Stimulated activated naive B cell treated with anti-CD40 and anti-IgM and Interleukin-4, amounts not matched to agents 10 μg/mL and 1 μg/mL and 100 μg/mL, for 72 hours (primary cell): ENCODE data around the gene RASSF1.
A peak's percentile ranks its signal among the peaks of the same experiment; 100 is the strongest.

Experiments used
- ATAC-seq, 2 donors: fragments of 150-1000 bp; cut with Tn5 transposase; replicated peaks; 2 replicates each; pipeline ENCODE4 v1.10.0; 2021; ENCODE audit warnings: moderate library complexity in 1 of 2
- DNase-seq: peaks from one replicate; pipeline ENCODE4 v3.0.0; 2021
- H3K27ac Mint-ChIP-seq: one replicate; pipeline ENCODE4 v1.8.0; 2022; ENCODE audit warnings: mild to moderate bottlenecking, mixed read lengths
- H3K27me3 Mint-ChIP-seq, 2 donors: one replicate each; pipeline ENCODE4 v1.8.0; 2022; ENCODE audit warnings: mixed read lengths in 2 of 2
- H3K36me3 Mint-ChIP-seq, 2 donors: one replicate each; pipeline ENCODE4 v1.8.0; 2022; ENCODE audit warnings: mixed read lengths in 2 of 2, mild to moderate bottlenecking in 1 of 2
- H3K4me1 Mint-ChIP-seq, 2 donors: one replicate each; pipeline ENCODE4 v1.8.0; 2022; ENCODE audit warnings: mixed read lengths in 2 of 2, mild to moderate bottlenecking in 1 of 2
- H3K4me3 Mint-ChIP-seq, 2 donors: one replicate each; pipeline ENCODE4 v1.8.0; 2022; ENCODE audit warnings: mild to moderate bottlenecking in 2 of 2, mixed read lengths in 2 of 2, moderate library complexity in 1 of 2
- H3K9me3 Mint-ChIP-seq, 2 donors: one replicate each; pipeline ENCODE4 v1.8.0; 2022; ENCODE audit warnings: mixed read lengths in 2 of 2, mild to moderate bottlenecking in 1 of 2

Gene RASSF1

GRCh38 chr3:50340448-50341329, at the start of gene RASSF1:
Gene RASSF1 (minus strand): TSS chr3:50340836. CDS start chr3:50340805, 31 bp downstream.
- ATAC-seq (peak; percentile 35), DNase-seq (peak; percentile 66)
- H3K36me3 Mint-ChIP-seq = peaks cover 16 to 36% of the 10 kb centered on the region in 2 donors
- no peaks in the 10 kb centered on the region for H3K9me3 Mint-ChIP-seq
- peaks cover 28 to 74% of the 10 kb centered on the region in 2 donors for H3K4me1 Mint-ChIP-seq
- peak within 1 kb of the TSS; percentile 98 for H3K27ac Mint-ChIP-seq
- peak within 1 kb of the TSS; percentile 90 to 94 for H3K4me3 Mint-ChIP-seq
- H3K27me3 Mint-ChIP-seq = no peaks in the 10 kb centered on the region

- Mint-ChIP-seq H3K4me3 (no peak overlapping the region), H3K9me3 (no peaks in the 10 kb centered on the region), H3K27ac (no peak overlapping the region), H3K4me1 (peaks cover 0 to 6% of the 10 kb centered on the region in 2 donors), H3K36me3 (no peaks in the 10 kb centered on the region), H3K27me3 (peaks cover 0 to 19% of the 10 kb centered on the region in 2 donors)
- no peak for DNase-seq
- no peak for ATAC-seq
These were observed 48.8 kb upstream of the RASSF1 start for GRCh38 chr3:50389414-50389767.

- H3K36me3 Mint-ChIP-seq = no peaks in the 10 kb centered on the region
These were observed 48.2 kb upstream of the RASSF1 start for GRCh38 chr3:50388720-50389413.

GRCh38 chr3:50388016-50388719, 47.5 kb upstream of the RASSF1 start:
- peaks cover 0 to 16% of the 10 kb centered on the region in 2 donors for H3K27me3 Mint-ChIP-seq
- H3K4me3 Mint-ChIP-seq = no peak overlapping the region
- ATAC-seq (peak; percentile 22 to 42), DNase-seq (no peak)
- H3K27ac Mint-ChIP-seq = no peak overlapping the region
- peaks cover 0 to 6% of the 10 kb centered on the region in 2 donors for H3K4me1 Mint-ChIP-seq
- H3K36me3 Mint-ChIP-seq = no peaks in the 10 kb centered on the region
- H3K9me3 Mint-ChIP-seq = no peaks in the 10 kb centered on the region

More at GRCh38 chr3:50388720-50389413, 48.2 kb upstream of the RASSF1 start:
- Mint-ChIP-seq H3K9me3 (no peaks in the 10 kb centered on the region), H3K4me3 (no peak overlapping the region), H3K27me3 (peaks cover 0 to 16% of the 10 kb centered on the region in 2 donors), H3K27ac (no peak overlapping the region), H3K4me1 (peaks cover 0 to 6% of the 10 kb centered on the region in 2 donors)
- DNase-seq = no peak
- ATAC-seq = no peak

- no peaks in the 10 kb centered on the region for H3K9me3 Mint-ChIP-seq
- H3K4me1 Mint-ChIP-seq = no peaks in the 10 kb centered on the region
- no peak overlapping the region for H3K4me3 Mint-ChIP-seq
- ATAC-seq = no peak
- H3K27me3 Mint-ChIP-seq = peaks cover 0 to 16% of the 10 kb centered on the region in 2 donors
- no peak for DNase-seq
- H3K27ac Mint-ChIP-seq = no peak overlapping the region
- no peaks in the 10 kb centered on the region for H3K36me3 Mint-ChIP-seq
These were observed 45.1 kb upstream of the RASSF1 start for GRCh38 chr3:50385754-50386153.

GRCh38 chr3:50383750-50384149, 43.1 kb upstream of the RASSF1 start:
- H3K4me3 Mint-ChIP-seq = no peak overlapping the region
- H3K27ac Mint-ChIP-seq = no peak overlapping the region
- no peaks in the 10 kb centered on the region for H3K9me3 Mint-ChIP-seq
- DNase-seq (no peak), ATAC-seq (no peak)
- no peaks in the 10 kb centered on the region for H3K4me1 Mint-ChIP-seq
- no peaks in the 10 kb centered on the region for H3K36me3 Mint-ChIP-seq
- H3K27me3 Mint-ChIP-seq = peaks cover 4 to 22% of the 10 kb centered on the region in 2 donors

GRCh38 chr3:50382722-50383121, 42.1 kb upstream of the RASSF1 start:
- ATAC-seq = no peak
- H3K4me3 Mint-ChIP-seq = no peak overlapping the region
- no peaks in the 10 kb centered on the region for H3K4me1 Mint-ChIP-seq
- H3K27ac Mint-ChIP-seq = no peak overlapping the region
- H3K36me3 Mint-ChIP-seq = no peaks in the 10 kb centered on the region
- H3K9me3 Mint-ChIP-seq = no peaks in the 10 kb centered on the region
- DNase-seq = no peak
- peaks cover 4 to 28% of the 10 kb centered on the region in 2 donors for H3K27me3 Mint-ChIP-seq

- H3K27ac Mint-ChIP-seq = no peak overlapping the region
- peaks cover 4 to 23% of the 10 kb centered on the region in 2 donors for H3K27me3 Mint-ChIP-seq
- DNase-seq (no peak), ATAC-seq (no peak)
- no peaks in the 10 kb centered on the region for H3K36me3 Mint-ChIP-seq
- H3K9me3 Mint-ChIP-seq = no peaks in the 10 kb centered on the region
- no peaks in the 10 kb centered on the region for H3K4me1 Mint-ChIP-seq
- no peak overlapping the region for H3K4me3 Mint-ChIP-seq
These were observed 40.7 kb upstream of the RASSF1 start for GRCh38 chr3:50381383-50381782.

GRCh38 chr3:50380405-50381085, 39.9 kb upstream of the RASSF1 start:
- ATAC-seq (no peak), DNase-seq (no peak)
- Mint-ChIP-seq H3K4me3 (no peak overlapping the region), H3K4me1 (no peaks in the 10 kb centered on the region), H3K36me3 (no peaks in the 10 kb centered on the region), H3K27me3 (peaks cover 4 to 22% of the 10 kb centered on the region in 2 donors), H3K9me3 (no peaks in the 10 kb centered on the region), H3K27ac (no peak overlapping the region)

GRCh38 chr3:50378757-50379156, 38.1 kb upstream of the RASSF1 start:
- Mint-ChIP-seq H3K27ac (no peak overlapping the region), H3K4me3 (no peak overlapping the region), H3K9me3 (no peaks in the 10 kb centered on the region), H3K4me1 (no peaks in the 10 kb centered on the region), H3K36me3 (no peaks in the 10 kb centered on the region), H3K27me3 (peaks cover 5 to 14% of the 10 kb centered on the region in 2 donors)
- no peak for ATAC-seq
- no peak for DNase-seq

GRCh38 chr3:50378024-50378423, 37.4 kb upstream of the RASSF1 start:
- ATAC-seq (no peak), DNase-seq (no peak)
- peaks cover 0 to 3% of the 10 kb centered on the region in 2 donors for H3K4me1 Mint-ChIP-seq
- H3K27me3 Mint-ChIP-seq = peaks cover 11 to 20% of the 10 kb centered on the region in 2 donors
- no peaks in the 10 kb centered on the region for H3K9me3 Mint-ChIP-seq
- no peak overlapping the region for H3K4me3 Mint-ChIP-seq
- H3K27ac Mint-ChIP-seq = no peak overlapping the region
- no peaks in the 10 kb centered on the region for H3K36me3 Mint-ChIP-seq

GRCh38 chr3:50375258-50375931, 34.8 kb upstream of the RASSF1 start:
- peaks cover 3 to 7% of the 10 kb centered on the region in 2 donors for H3K4me1 Mint-ChIP-seq
- no peak overlapping the region for H3K4me3 Mint-ChIP-seq
- H3K9me3 Mint-ChIP-seq = no peaks in the 10 kb centered on the region
- no peaks in the 10 kb centered on the region for H3K36me3 Mint-ChIP-seq
- DNase-seq (no peak), ATAC-seq (peak in 1 of 2 donors; percentile 12)
- peaks cover 25 to 26% of the 10 kb centered on the region in 2 donors for H3K27me3 Mint-ChIP-seq
- no peak overlapping the region for H3K27ac Mint-ChIP-seq

GRCh38 chr3:50374363-50375257, 34.0 kb upstream of the RASSF1 start:
- H3K9me3 Mint-ChIP-seq = no peaks in the 10 kb centered on the region
- H3K4me1 Mint-ChIP-seq = peaks cover 3 to 7% of the 10 kb centered on the region in 2 donors
- H3K36me3 Mint-ChIP-seq = no peaks in the 10 kb centered on the region
- H3K27me3 Mint-ChIP-seq = peaks cover 21 to 24% of the 10 kb centered on the region in 2 donors
- DNase-seq = no peak
- H3K27ac Mint-ChIP-seq = no peak overlapping the region
- no peak overlapping the region for H3K4me3 Mint-ChIP-seq
- no peak for ATAC-seq
